H1 (cell line): ENCODE results near the gene SVIL. TPM values are rescaled to one million over a fixed set of nuclear protein-coding genes. Genes with fewer than 3 reads are reported as not detected.

Experiments
- CHD7 ChIP-seq: fragments of 300-600 bp; sonication (generic); IDR thresholded peaks from 2 replicates; pipeline ENCODE4 v1.7.1; 2012; ENCODE audit warnings: low read length, moderate library complexity, mild to moderate bottlenecking, inconsistent platforms; ENCODE audit not compliant: insufficient replicate concordance
- KDM4A ChIP-seq: IDR thresholded peaks from one replicate; pipeline ENCODE4 v1.7.1; 2012; ENCODE audit warnings: low read depth, mild to moderate bottlenecking, moderate library complexity, low read length, inconsistent platforms; ENCODE audit not compliant: severe bottlenecking
- KDM5A ChIP-seq: fragments of 200-600 bp; IDR thresholded peaks from 2 replicates; pipeline ENCODE4 v1.7.1; 2012; ENCODE audit warnings: mild to moderate bottlenecking, low read length, inconsistent platforms, mixed read lengths
- polyA plus RNA-seq, 7 experiments: library from polyadenylated mRNA; depleted of rRNA in 3 of 7; stranded (reverse) in 5 of 7; unstranded in 2 of 7; fragments of >200 nt in 5 of 7; fragments of 200-250 nt in 2 of 7; gene quantifications; 1 replicate in 5 of 7; 2 replicates in 1 of 7; 4 replicates in 1 of 7; pipeline versions ENCODE4 v1.2.1 to v1.2.3, GENCODE V29; 2011 to 2013; ENCODE audit warnings: missing spikeins in 2 of 7, mixed read lengths in 2 of 7
- total RNA-seq: library from RNA; stranded (reverse); fragmentation: NEBNext Ultra II Directional; extraction: Animal tissue kit (Norgen Biotek cat#: 25700); gene quantifications from 2 replicates; pipeline ENCODE4 v1.2.1, GENCODE V29; 2021

SVIL gene
- total and polyA plus RNA-seq, 2 of the 8 experiments (the other 6 are each of a cell fraction or from before 2014, with no cell fraction given) = 4.7 to 15.4 TPM

- TF ChIP-seq CHD7 (no peak), KDM5A (no peak), KDM4A (no peak)
- TF ChIP-seq, all 59 proteins: peak for 0
Measured at GRCh38 chr10:29656451-29656992, 21.8 kb upstream of the SVIL start (continued).
